DOHH2 (cell line): Measurements from ENCODE around the gene RASIP1.

Source experiments
- H3F3A ChIP-seq: fragments of 200-600 bp; sonication (generic), shearing (Covaris generic); 2 replicates; pipeline ENCODE4 v1.6.0; 2016; ENCODE audit warnings: antibody characterized with exemption, mild to moderate bottlenecking; ENCODE audit not compliant: control insufficient read depth, insufficient read depth
- H3K27ac ChIP-seq: fragments of 200-600 bp; sonication (generic); 2 replicates; pipeline ENCODE4 v1.5.1; 2014; ENCODE audit warnings: low read depth, mild to moderate bottlenecking, low read length, moderate library complexity
- H3K27me3 ChIP-seq: fragments of 200-600 bp; sonication (generic); 2 replicates; pipeline ENCODE4 v1.6.1; 2014; ENCODE audit warnings: mild to moderate bottlenecking, low read length, mixed read lengths; ENCODE audit not compliant: control insufficient read depth
- H3K36me3 ChIP-seq: fragments of 200-600 bp; sonication (generic); 2 replicates; pipeline ENCODE4 v1.6.1; 2014; ENCODE audit warnings: mild to moderate bottlenecking, low read length, moderate library complexity, mixed read lengths; ENCODE audit not compliant: control insufficient read depth
- H3K4me1 ChIP-seq: fragments of 200-600 bp; sonication (generic); 2 replicates; pipeline ENCODE4 v1.6.1; 2014; ENCODE audit warnings: mild to moderate bottlenecking, low read length, mixed read lengths; ENCODE audit not compliant: control insufficient read depth
- H3K4me2 ChIP-seq: fragments of 200-600 bp; sonication (generic); 2 replicates; pipeline ENCODE4 v1.6.0; 2014; ENCODE audit warnings: mild to moderate bottlenecking, low read length, moderate library complexity
- H3K4me3 ChIP-seq: fragments of 200-600 bp; sonication (generic); 2 replicates; pipeline ENCODE4 v1.5.1; 2014; ENCODE audit warnings: mild to moderate bottlenecking, low read length, mixed read lengths
- H3K79me2 ChIP-seq: fragments of 200-600 bp; sonication (generic); 2 replicates; pipeline ENCODE4 v1.6.1; 2014; ENCODE audit warnings: mild to moderate bottlenecking, low read length, mixed read lengths; ENCODE audit not compliant: control insufficient read depth
- H3K9me2 ChIP-seq: fragments of 200-600 bp; sonication (generic); replicated peaks from 2 replicates; pipeline ENCODE4 v1.6.1; 2014; ENCODE audit warnings: mild to moderate bottlenecking, low read length, mixed read lengths; ENCODE audit not compliant: control insufficient read depth
- H3K9me3 ChIP-seq: fragments of 200-600 bp; sonication (generic); 2 replicates; pipeline ENCODE4 v1.6.1; 2014; ENCODE audit warnings: antibody characterized with exemption, low read length, mixed read lengths; ENCODE audit not compliant: control insufficient read depth, insufficient read depth
- H4K20me1 ChIP-seq: fragments of 200-600 bp; sonication (generic); 2 replicates; pipeline ENCODE4 v1.6.0; 2014; ENCODE audit warnings: low read depth, mild to moderate bottlenecking, antibody characterized with exemption, low read length, moderate library complexity; ENCODE audit not compliant: control insufficient read depth, insufficient read depth
- EZH2phosphoT487 ChIP-seq: fragments of 200-600 bp; sonication (generic); IDR thresholded peaks from 2 replicates; pipeline ENCODE4 v1.6.1; 2017; ENCODE audit warnings: borderline replicate concordance, mild to moderate bottlenecking, antibody characterized with exemption, low read length, moderate library complexity, mixed read lengths
- TF ChIP-seq, protein P1 (sequence below): fragments of 200-600 bp; sonication (generic); IDR thresholded peaks from one replicate; pipeline ENCODE4 v1.5.1; 2014; ENCODE audit warnings: antibody characterized with exemption, mild to moderate bottlenecking, low read depth, low read length; ENCODE audit not compliant: poor library complexity, severe bottlenecking

Gene RASIP1

DNA sequence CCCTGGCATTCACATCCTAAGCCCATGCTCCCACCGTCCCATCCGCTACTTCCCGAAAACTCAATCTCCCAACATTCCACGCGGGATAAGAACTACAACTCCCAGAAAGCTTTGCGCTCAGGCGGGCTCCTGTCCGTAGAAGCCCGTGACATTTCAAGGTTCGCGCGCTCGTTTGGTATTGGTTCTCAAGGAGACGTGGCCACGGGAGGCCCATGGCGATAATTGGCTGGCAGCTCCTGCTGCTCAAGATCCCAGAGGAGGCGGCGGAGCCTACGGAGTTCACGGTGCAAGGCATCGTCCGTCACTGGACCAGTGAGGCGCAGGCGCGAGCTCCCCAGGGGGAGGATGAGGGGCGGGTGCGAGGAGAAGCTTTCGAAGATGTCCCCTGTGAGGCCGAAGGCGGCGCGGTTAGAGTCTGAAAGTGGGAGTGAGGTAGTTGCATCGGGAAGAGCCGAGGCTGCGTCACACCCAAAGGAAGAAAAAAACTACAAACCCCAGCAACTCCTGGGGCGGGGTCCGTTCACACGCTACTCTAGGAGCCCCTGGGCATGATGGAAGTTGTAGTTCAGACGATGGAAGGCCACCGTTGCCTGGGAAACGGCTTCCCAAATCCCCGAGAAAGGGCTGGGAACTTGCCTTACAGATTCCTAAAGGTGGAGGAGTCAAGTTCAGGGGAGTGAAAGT, 19.7 kb downstream of the RASIP1 start:
- Histone ChIP-seq H3K36me3 (peaks cover 1% of the 10 kb centered on the region), H3K9me3 (no peaks in the 10 kb centered on the region), H3K4me1 (peaks cover 31% of the 10 kb centered on the region), H3K9me2 (no peaks in the 10 kb centered on the region), H3K27ac (peak overlapping the region; percentile 71), H3K79me2 (no peaks in the 10 kb centered on the region), H3F3A (peaks cover 8% of the 10 kb centered on the region), H4K20me1 (no peaks in the 10 kb centered on the region), H3K4me3 (peak overlapping the region; percentile 81), H3K27me3 (no peaks in the 10 kb centered on the region), H3K4me2 (peak overlapping the region; percentile 76)
- TF ChIP-seq, protein P1, sequence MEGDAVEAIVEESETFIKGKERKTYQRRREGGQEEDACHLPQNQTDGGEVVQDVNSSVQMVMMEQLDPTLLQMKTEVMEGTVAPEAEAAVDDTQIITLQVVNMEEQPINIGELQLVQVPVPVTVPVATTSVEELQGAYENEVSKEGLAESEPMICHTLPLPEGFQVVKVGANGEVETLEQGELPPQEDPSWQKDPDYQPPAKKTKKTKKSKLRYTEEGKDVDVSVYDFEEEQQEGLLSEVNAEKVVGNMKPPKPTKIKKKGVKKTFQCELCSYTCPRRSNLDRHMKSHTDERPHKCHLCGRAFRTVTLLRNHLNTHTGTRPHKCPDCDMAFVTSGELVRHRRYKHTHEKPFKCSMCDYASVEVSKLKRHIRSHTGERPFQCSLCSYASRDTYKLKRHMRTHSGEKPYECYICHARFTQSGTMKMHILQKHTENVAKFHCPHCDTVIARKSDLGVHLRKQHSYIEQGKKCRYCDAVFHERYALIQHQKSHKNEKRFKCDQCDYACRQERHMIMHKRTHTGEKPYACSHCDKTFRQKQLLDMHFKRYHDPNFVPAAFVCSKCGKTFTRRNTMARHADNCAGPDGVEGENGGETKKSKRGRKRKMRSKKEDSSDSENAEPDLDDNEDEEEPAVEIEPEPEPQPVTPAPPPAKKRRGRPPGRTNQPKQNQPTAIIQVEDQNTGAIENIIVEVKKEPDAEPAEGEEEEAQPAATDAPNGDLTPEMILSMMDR, result no peak
- TF ChIP-seq EZH2phosphoT487, result no peak

DNA sequence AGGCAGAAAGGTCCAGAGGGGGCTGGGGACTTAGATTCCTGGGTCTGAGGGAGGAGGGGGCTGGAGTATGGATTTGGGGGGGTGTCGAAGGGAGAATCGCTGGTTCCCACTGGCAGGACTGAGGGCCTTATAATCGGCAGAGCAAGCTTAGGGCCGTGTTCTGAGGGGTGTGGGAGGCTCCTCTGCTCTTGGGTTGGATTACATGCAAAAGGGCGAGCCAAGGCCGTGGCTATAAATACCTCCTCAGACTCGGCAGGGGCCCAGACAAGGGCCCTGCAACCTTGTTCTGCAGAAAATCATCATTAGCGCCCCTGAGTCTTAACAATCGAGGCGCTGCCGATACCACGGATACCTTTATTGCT, 20.2 kb downstream of the RASIP1 start:
- Histone ChIP-seq H3K4me2 (peak overlapping the region; percentile 76), H3K27me3 (no peaks in the 10 kb centered on the region)

DNA sequence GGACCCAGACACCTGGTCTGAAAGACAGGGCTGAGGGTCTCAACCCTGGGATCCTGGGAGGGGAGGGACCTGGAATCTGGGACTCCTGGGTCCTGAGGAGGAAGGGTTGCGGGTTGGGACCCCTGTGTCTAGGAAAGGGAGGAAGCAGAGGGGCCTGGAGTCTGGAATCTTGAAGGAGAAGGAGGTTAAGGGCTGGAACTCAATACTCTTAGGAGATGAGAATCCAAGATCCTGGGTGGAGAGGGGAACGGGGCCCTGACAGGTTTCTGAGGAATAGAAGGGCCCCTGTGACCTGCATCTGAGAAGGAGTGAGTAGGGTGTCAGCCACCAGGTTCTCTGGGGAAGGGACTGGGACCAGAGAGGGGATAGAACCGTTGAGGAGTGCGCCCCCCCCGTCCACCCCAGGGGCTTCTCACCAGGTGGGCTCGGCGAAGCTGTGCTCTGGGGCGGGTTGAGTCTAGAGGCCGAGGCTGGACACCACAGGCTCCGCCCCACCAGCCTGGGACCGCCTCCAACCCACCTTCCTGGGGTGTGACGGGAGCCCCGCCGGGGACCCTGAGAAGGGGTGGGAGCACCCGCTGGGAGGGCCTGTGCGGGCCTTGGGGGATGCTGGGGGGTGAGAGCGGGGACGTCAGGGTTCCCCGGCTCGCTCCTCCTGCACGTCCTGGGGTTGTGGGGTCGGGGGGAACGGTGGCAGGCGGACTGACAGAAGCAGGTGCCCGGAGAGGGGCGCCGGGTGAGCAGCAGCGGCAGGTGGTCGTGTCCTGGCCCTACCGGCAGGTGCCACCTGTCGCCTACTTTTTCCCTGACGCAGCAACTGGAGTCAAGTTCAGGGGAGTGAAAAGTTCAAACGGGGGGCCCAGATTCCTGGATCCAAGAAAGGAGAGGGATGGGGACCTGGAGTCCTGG, 20.9 kb downstream of the RASIP1 start, which contains the start of gene MAMSTR:
Gene MAMSTR, minus strand, starts transcription at position 463 of the 909 bp plus-strand sequence. CDS start 694 bp downstream, outside the sequence.
- Histone ChIP-seq H3K4me1 (peaks cover 31% of the 10 kb centered on the region), H3K27me3 (no peaks in the 10 kb centered on the region), H3K9me3 (no peaks in the 10 kb centered on the region), H3F3A (peaks cover 3% of the 10 kb centered on the region), H3K4me2 (peak within 1 kb of the TSS; percentile 76), H3K27ac (peak within 1 kb of the TSS; percentile 71), H3K9me2 (no peaks in the 10 kb centered on the region), H3K36me3 (no peaks in the 10 kb centered on the region), H3K4me3 (peak within 1 kb of the TSS; percentile 81), H4K20me1 (no peaks in the 10 kb centered on the region), H3K79me2 (peaks cover 7% of the 10 kb centered on the region)
- TF ChIP-seq, protein P1, result no peak
- no peak for TF ChIP-seq EZH2phosphoT487

More for the DNA sequence above, 20.2 kb downstream of the RASIP1 start:
- no peaks in the 10 kb centered on the region; the same call in 1 of the 2 replicates for H3K36me3 ChIP-seq
- no peaks in the 10 kb centered on the region for H3K9me2 ChIP-seq
- peak overlapping the region; percentile 81 for H3K4me3 ChIP-seq
- no peaks in the 10 kb centered on the region; the same call in 1 of the 2 replicates for H3K79me2 ChIP-seq
- peaks cover 3% of the 10 kb centered on the region for H3F3A ChIP-seq
- no peaks in the 10 kb centered on the region for H4K20me1 ChIP-seq
- TF ChIP-seq EZH2phosphoT487, result no peak
- TF ChIP-seq, protein P1, result no peak
- H3K9me3 ChIP-seq, result no peaks in the 10 kb centered on the region
- peak overlapping the region; percentile 71 for H3K27ac ChIP-seq
- peaks cover 31% of the 10 kb centered on the region for H3K4me1 ChIP-seq
